ENCODE measurements around the gene INHBC.

INHBC gene

DNA sequence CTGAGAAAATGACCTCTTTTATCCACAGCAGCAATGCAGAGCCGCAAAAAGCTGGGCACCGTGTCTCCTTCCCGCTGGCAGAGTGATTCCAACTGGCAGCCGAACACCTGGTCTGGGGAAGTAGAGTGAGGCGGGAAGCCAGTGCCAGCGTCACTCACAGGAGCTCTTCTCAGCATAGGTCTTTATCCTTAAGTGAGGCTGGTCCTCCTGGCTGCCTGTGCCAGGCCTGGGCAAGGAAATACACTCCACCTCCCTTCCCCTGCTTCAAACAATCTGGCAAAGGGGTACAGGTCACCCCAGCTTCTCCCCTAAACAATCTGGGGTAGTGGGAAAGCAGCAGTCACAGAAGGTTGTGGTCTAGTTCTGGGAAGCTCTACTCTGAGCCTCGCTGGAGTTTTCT, 40.3 kb downstream of the INHBC start:
- Mint-ChIP-seq H3K36me3 (ENCODE audit: low read depth) (no peaks in the 10 kb centered on the region), H3K4me3 (peak overlapping the region; percentile 3), H3K4me1 (peaks cover 42% of the 10 kb centered on the region), H3K27ac (no peak overlapping the region), H3K9me3 (no peaks in the 10 kb centered on the region), H3K27me3 (ENCODE audit: low read depth, poor library complexity) (peaks cover 91% of the 10 kb centered on the region)
- no peak for DNase-seq
- no peak for TF ChIP-seq CTCF (IDR thresholded peaks at IDR 0.05)

GRCh38 chr12:57475271-57476161, 40.9 kb downstream of the INHBC start:
- Mint-ChIP-seq H3K4me3 (peak overlapping the region; percentile 79), H3K27me3 (ENCODE audit: low read depth, poor library complexity) (peaks cover 96% of the 10 kb centered on the region), H3K36me3 (ENCODE audit: low read depth) (no peaks in the 10 kb centered on the region), H3K4me1 (peaks cover 42% of the 10 kb centered on the region), H3K27ac (no peak overlapping the region), H3K9me3 (no peaks in the 10 kb centered on the region)
- no peak for TF ChIP-seq CTCF (IDR thresholded peaks at IDR 0.05)
- DNase-seq: peak; percentile 57

DNA sequence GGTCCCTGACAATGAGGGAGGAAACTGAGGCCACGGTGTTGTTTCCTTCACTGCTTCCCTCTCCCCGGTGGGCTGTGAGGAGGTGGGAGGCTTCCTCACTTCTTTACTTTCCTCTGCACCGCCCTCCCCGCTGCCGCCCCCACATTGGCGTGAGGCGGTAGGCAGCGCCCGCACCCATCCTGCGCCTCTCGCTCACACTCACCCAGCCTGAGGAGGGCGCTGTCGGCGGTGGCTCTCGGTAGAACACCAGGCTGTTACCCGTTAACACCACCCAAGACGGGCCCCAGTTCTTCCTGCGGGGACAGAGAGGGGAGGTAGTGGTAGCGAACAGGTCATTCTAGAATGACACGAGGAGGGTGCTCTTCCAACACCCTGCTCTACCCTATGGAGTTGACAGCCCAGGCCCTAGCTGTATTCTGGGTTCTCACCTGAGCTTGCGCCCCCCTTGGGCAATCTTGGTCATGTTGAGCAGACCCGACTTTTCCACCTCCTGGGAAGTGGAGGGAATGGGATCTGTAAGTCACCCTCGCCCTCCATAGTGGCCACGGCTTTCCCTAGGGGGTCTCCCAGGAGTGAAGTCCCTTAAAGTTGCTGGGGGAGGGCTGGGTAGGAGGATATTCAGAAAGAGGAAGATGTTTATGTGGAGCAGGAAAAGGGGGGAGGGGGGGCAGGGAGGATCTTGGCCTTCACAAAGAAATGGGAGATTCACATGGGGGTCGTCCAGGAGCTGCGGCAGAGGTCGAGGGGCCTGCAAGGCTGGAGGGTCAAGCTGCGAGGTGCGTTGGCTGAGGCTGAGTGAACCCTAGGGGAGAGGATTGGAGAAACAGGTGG, 41.8 kb downstream of the INHBC start:
- TF ChIP-seq CTCF (IDR thresholded peaks at IDR 0.05): peak; percentile 15
- DNase-seq: no peak
- peak overlapping the region; percentile 61 for H3K4me3 Mint-ChIP-seq
- peaks cover 43% of the 10 kb centered on the region for H3K4me1 Mint-ChIP-seq
- no peak overlapping the region for H3K27ac Mint-ChIP-seq
- H3K9me3 Mint-ChIP-seq: no peaks in the 10 kb centered on the region
- peaks cover 99% of the 10 kb centered on the region for H3K27me3 Mint-ChIP-seq (ENCODE audit: low read depth, poor library complexity)
- H3K36me3 Mint-ChIP-seq (ENCODE audit: low read depth): no peaks in the 10 kb centered on the region

DNA sequence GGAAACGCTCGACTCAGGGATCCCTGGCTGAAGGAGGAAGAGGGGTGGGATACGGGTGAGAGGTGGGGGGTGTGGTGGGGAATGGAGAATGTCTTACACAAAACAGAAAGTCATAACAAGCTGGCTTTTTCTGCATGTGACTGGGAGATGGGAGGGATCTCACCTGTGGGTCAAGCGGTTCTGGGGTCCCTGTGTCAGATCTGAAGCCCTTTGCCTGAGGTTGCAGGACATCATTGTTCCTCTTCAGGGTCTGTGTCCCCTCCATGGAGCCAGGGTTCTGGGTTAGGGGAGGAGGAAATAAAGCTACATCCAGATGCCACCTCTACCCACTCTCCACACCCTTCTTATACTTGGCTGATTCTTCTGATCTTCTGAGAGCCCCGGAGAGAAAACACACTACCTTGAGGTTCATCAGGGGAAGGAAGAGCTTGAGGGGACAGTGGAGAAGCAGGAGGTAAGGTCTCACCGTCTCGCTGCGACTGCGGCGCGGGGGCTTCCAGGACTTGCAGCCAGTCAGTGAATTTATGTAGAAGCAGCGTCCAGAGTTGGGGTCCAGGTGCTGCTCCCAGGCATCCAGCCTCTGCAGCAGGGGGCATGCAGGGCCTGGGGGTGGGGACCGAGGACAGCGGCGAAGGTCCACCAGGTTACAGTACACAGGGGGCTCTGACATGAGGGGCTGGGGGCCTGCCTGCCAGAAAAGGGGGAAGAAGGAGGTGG, 42.6 kb downstream of the INHBC start:
- Mint-ChIP-seq H3K27me3 (ENCODE audit: low read depth, poor library complexity) (peaks cover 100% of the 10 kb centered on the region), H3K9me3 (no peaks in the 10 kb centered on the region), H3K36me3 (ENCODE audit: low read depth) (no peaks in the 10 kb centered on the region), H3K27ac (no peak overlapping the region), H3K4me1 (peaks cover 46% of the 10 kb centered on the region), H3K4me3 (peak overlapping the region; percentile 46)
- DNase-seq: no peak
- no peak for TF ChIP-seq CTCF (IDR thresholded peaks at IDR 0.05)

DNA sequence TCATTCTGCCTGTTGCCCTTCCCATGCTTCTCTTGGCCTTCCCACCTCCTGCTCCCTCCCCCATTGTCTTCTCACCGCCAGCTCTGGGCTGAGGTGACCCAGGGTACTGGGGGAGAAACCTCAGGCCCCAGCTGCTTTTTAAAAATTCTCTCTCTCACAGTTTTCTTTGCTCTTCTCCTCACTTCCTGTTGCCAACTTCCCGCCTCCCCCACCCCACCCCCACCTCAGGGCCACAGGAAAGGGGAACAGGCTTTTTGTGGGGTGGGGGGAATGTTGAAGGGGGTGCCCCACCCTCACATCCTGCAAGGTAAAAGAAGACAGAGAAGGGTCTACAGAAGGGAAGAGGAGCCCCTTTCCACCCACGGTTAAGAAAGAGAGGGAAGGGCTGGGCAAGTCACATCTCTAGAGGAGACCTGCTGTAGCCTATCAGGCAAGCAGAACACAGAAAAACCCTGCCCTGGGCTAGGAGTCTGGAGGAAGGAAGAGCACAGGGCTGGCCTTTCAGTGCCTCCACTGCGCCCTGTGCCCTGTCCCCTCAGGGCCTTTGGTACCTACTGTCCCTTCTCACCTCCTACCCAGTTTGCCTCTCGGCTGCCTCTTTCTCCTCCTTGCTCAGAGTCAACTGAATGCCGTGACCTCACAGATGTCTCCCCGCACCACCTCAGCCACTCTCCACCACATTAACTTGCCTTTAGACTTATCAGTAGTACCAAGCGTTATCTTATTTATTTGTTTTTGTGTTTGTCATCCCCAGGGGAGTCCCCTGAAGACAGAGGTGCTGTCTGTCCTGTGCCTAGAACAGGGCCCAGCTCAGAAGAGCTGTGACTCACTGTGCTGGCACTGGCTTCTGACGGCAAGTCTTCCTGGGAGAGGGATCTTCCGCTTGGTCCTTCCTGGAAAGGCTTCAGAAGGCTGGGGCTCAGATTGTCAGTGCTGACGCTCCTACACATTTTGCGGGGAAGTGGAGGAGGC, 43.4 kb downstream of the INHBC start:
- Mint-ChIP-seq H3K27me3 (ENCODE audit: low read depth, poor library complexity) (peaks cover 99% of the 10 kb centered on the region), H3K4me1 (peaks cover 46% of the 10 kb centered on the region)

More for the DNA sequence above, 43.4 kb downstream of the INHBC start:
- no peaks in the 10 kb centered on the region for H3K36me3 Mint-ChIP-seq (ENCODE audit: low read depth)
- DNase-seq: no peak
- no peak overlapping the region for H3K27ac Mint-ChIP-seq
- no peaks in the 10 kb centered on the region for H3K9me3 Mint-ChIP-seq
- peak overlapping the region; percentile 28 for H3K4me3 Mint-ChIP-seq
- no peak for TF ChIP-seq CTCF (IDR thresholded peaks at IDR 0.05)

Data from nephron progenitor cell (in vitro differentiated cells).